SW 1271 (cell line): ENCODE measurements around the gene SSR2.

Experiments used
- DNase-seq, 2 experiments: peaks; one replicate each; lab custom pipeline; 2025; lab: John Stamatoyannopoulos, UW

The SSR2 gene

GRCh38 chr1:156020293-156021092, at the start of gene SSR2:
TSS of gene SSR2 (minus strand) at chr1:156020951. CDS start at chr1:156020167, 784 bp downstream.
- DNase-seq, result peak; percentile 57 to 82

- DNase-seq, result no peak
Measured at GRCh38 chr1:156070548-156070947, 49.8 kb upstream of the SSR2 start.

GRCh38 chr1:156069490-156070455, 49.0 kb upstream of the SSR2 start:
- DNase-seq, result no peak

- DNase-seq, result no peak
Measured at GRCh38 chr1:156067262-156067661, 46.5 kb upstream of the SSR2 start.

GRCh38 chr1:156065871-156066270, 45.1 kb upstream of the SSR2 start:
- no peak for DNase-seq

GRCh38 chr1:156065212-156065611, 44.5 kb upstream of the SSR2 start:
- no peak for DNase-seq

GRCh38 chr1:156064615-156065014, 43.9 kb upstream of the SSR2 start:
- DNase-seq, result no peak

GRCh38 chr1:156063997-156064285, 43.2 kb upstream of the SSR2 start:
- DNase-seq, result no peak

- no peak for DNase-seq
Measured at GRCh38 chr1:156062189-156062588, 41.4 kb upstream of the SSR2 start.

GRCh38 chr1:156060937-156061636, 40.3 kb upstream of the SSR2 start, which contains the start of gene RAB25:
TSS of gene RAB25 (plus strand) at chr1:156061160. CDS start at chr1:156061401, 241 bp downstream.
- DNase-seq, result no peak

GRCh38 chr1:156056326-156056849, 35.6 kb upstream of the SSR2 start:
- no peak for DNase-seq

GRCh38 chr1:156055281-156056048, 34.7 kb upstream of the SSR2 start:
- no peak for DNase-seq

- peak; percentile 84 to 93 for DNase-seq
Measured at GRCh38 chr1:156054500-156055280, 33.9 kb upstream of the SSR2 start, which contains the start of gene LAMTOR2. TSS of gene LAMTOR2 (plus strand) at chr1:156054782. CDS start at chr1:156054890, 108 bp downstream.

GRCh38 chr1:156053768-156054499, 33.2 kb upstream of the SSR2 start, which contains the start of gene UBQLN4:
TSS of gene UBQLN4 (minus strand) at chr1:156053798. CDS start at chr1:156053701, 97 bp downstream.
- DNase-seq, result peak; percentile 34 to 72

GRCh38 chr1:156052862-156053767, 32.4 kb upstream of the SSR2 start:
- peak; percentile 24 to 47 for DNase-seq

- DNase-seq, result no peak
Measured at GRCh38 chr1:156051011-156051725, 30.4 kb upstream of the SSR2 start.

- no peak for DNase-seq
Measured at GRCh38 chr1:156050376-156050775, 29.6 kb upstream of the SSR2 start.
